ENCODE data around the gene KCNE1. TPM values are rescaled to one million over a fixed set of nuclear protein-coding genes. Genes with fewer than 3 reads are reported as not detected.
"Not testable (repeated sequence)": the region's sequence is repeated elsewhere in the genome, so short reads cannot be mapped to it uniquely, and the experiment has no call there.

KCNE1 gene
- total RNA-seq, 2 experiments from 2014 or later: not detected

DNA sequence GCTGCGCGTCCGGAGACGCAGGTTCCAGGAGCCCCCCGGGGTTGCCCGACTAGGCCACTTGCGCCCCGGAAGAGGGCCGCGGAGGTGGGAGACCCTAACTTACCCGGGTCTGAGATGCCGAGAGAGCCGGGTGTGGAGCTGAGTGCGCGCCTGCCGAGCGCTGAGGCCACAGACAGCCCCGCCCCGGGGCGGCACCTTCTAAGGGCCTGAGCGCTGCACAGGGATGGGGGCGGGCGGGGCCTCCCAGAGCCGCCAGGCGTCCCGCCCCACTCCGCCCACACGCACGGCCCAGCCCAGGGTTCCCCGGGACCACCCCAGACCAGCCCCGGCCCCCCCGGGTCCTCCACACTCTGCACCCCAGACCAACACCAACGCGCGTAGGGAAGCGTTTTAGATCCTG, 52.6 kb downstream of the KCNE1 start:
- H3K9me3 Mint-ChIP-seq; CTCF ChIA-PET; ATAC-seq; H3K4me3 Mint-ChIP-seq; POLR2A ChIA-PET; intact Hi-C loops (cut with micrococcal nuclease); H3K4me1 Mint-ChIP-seq (ENCODE audit: low read depth); H3K27me3 Mint-ChIP-seq; DNase-seq; H3K27ac Mint-ChIP-seq; H3K36me3 Mint-ChIP-seq (ENCODE audit: low read depth): not testable (repeated sequence)

DNA sequence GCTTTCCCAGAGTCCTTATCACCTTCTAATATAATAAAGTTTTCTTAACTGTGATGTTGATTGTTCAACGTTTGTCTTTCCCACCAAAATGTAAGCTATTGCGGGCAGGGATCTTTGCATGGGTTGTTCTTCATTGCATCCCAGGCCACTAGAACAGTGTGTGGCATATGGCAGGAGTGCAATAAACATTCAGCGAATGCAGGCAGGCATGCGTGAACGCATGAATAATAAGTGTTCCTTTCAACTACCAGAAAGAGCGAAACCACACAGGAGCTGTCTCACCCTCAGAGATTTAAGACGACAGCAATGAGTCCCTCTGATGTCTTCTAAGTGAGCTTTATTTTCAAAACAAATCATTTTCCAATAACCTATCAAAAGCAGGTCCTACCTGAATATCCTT, 53.7 kb downstream of the KCNE1 start:
- H3K4me3 Mint-ChIP-seq; CTCF ChIA-PET; H3K9me3 Mint-ChIP-seq; POLR2A ChIA-PET; intact Hi-C loops (cut with micrococcal nuclease); H3K27ac Mint-ChIP-seq; H3K27me3 Mint-ChIP-seq; H3K4me1 Mint-ChIP-seq (ENCODE audit: low read depth); H3K36me3 Mint-ChIP-seq (ENCODE audit: low read depth); ATAC-seq; DNase-seq: not testable (repeated sequence)

DNA sequence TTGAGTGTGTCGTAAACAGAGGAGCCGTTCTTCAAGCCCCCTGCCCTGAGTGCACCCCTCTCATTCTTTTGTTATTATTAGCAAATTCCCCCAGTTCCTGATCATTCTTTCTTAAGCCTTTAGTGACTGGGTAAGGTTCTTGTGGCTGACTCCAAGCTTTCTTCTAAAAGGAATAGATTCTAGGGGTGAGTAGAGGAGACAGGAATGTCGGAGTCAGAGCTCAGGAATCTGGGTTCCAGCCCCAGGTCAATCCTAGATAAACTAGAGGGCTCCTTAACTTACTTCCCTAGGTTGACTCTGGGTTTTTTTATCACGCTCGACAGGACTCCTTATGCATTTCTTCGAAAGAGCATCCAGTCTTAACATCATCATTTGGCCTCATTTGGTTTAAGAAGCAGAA, 55.8 kb downstream of the KCNE1 start:
- POLR2A ChIA-PET; intact Hi-C loops (cut with micrococcal nuclease); CTCF ChIA-PET; H3K27ac Mint-ChIP-seq; ATAC-seq; H3K4me3 Mint-ChIP-seq; H3K36me3 Mint-ChIP-seq (ENCODE audit: low read depth); H3K4me1 Mint-ChIP-seq (ENCODE audit: low read depth); DNase-seq; H3K9me3 Mint-ChIP-seq; H3K27me3 Mint-ChIP-seq: not testable (repeated sequence)

DNA sequence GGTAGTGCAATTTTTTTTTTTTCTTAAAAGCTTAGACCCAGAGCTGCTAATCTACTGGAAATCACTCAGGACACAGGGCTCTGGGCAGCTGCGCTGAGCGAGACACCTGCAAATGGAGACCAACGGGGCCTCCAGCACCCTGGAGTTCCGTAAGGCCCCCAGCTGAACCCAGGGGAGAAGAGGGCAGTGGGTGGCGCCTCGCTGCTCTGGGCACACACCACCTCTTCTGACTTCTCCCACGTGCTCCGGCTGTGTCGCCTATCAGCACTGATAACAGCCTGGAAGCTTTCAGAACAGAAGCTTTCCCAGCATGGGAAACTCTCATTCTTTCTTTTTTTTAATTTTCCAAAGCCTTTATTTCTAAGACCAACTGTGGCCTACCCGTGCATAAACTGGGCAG, 56.4 kb downstream of the KCNE1 start:
- H3K4me1 Mint-ChIP-seq (ENCODE audit: low read depth); intact Hi-C loops (cut with micrococcal nuclease); ATAC-seq; H3K27ac Mint-ChIP-seq; CTCF ChIA-PET; DNase-seq; H3K9me3 Mint-ChIP-seq; POLR2A ChIA-PET; H3K4me3 Mint-ChIP-seq; H3K36me3 Mint-ChIP-seq (ENCODE audit: low read depth); H3K27me3 Mint-ChIP-seq: not testable (repeated sequence)

DNA sequence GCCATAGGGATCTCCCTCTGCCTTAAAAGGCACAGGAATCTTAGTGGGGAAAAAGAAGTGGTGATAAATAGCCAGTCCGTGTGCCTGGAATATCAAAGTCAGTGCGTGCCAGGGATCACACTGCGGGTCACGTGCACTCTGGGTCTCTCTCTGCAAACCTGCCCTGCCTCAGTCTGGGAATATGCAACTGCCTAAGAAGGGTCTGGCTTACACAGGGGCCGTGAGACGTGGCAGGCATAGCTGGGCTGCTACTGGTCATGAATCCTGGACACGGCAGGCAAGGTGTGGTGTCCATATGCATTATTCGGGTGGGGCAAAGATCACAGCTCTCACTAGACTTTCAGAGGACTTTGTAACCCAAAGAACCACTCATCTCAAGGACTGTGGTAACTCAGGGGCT, 65.0 kb downstream of the KCNE1 start:
- H3K4me3 Mint-ChIP-seq; intact Hi-C loops (cut with micrococcal nuclease); CTCF ChIA-PET; DNase-seq; H3K36me3 Mint-ChIP-seq (ENCODE audit: low read depth); H3K4me1 Mint-ChIP-seq (ENCODE audit: low read depth); H3K9me3 Mint-ChIP-seq; H3K27ac Mint-ChIP-seq; ATAC-seq; H3K27me3 Mint-ChIP-seq; POLR2A ChIA-PET: not testable (repeated sequence)

DNA sequence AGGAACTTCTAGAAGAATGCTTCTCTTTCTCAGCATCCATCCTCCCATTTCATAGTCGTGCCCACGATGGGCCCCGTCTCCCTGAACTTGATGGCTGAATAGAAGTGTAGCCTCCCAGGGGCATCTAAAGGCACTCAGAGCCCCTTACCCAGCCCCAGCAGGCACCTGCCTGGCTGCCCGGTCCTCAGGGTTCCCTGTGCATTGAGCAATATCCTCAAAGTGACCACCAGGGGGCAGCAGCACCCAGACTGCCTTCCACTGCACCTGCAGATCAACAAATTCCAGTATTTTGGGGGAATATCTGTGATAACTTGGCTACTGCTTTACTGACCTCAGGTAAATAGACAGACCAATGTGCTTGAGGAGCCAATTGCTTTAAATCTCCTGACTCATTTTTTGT, 68.5 kb downstream of the KCNE1 start:
- H3K9me3 Mint-ChIP-seq; CTCF ChIA-PET; POLR2A ChIA-PET; DNase-seq; H3K36me3 Mint-ChIP-seq (ENCODE audit: low read depth); ATAC-seq; intact Hi-C loops (cut with micrococcal nuclease); H3K27me3 Mint-ChIP-seq; H3K27ac Mint-ChIP-seq; H3K4me3 Mint-ChIP-seq; H3K4me1 Mint-ChIP-seq (ENCODE audit: low read depth): not testable (repeated sequence)

DNA sequence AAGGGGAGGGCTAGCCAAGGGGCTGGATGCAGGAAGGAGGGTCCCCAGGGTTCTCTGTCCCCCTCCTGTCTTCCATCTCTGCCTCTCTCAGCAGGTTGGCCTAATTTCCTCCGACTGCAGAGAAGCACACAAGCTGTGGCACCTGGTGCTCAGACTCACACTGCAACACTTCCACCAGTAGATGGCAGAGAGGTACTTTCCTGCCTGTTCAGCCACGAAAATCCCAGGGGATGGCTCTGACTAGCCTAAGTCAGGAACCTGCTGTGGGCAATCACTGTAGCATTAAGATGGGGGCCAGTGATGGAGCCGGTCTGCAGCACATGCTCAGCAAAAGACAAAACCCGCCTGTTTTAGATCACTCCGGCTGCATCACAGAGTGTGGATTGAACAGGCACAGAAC, 82.3 kb downstream of the KCNE1 start:
- H3K27me3 Mint-ChIP-seq; H3K4me1 Mint-ChIP-seq (ENCODE audit: low read depth); H3K9me3 Mint-ChIP-seq; POLR2A ChIA-PET; H3K4me3 Mint-ChIP-seq; H3K36me3 Mint-ChIP-seq (ENCODE audit: low read depth); intact Hi-C loops (cut with micrococcal nuclease); ATAC-seq; DNase-seq; H3K27ac Mint-ChIP-seq; CTCF ChIA-PET: not testable (repeated sequence)

DNA sequence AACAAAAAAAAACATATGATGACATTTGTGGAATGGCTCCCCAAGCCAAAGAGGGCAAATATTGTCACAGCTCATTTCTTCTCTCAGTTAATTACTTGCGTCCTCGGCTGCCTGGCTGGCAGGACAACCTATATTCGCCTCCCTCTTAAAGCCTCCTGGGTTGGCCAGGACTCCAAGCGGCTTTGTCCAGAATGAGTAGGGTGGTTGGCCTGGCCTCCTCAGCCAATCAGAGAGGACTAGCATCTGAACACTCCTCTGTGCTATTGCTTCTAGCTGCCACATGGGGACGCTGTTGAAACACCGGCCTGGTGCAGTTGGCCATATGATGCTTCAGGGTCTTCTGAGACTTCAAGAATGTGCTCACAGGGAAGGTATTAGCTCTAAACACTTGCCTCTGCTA, 83.6 kb downstream of the KCNE1 start:
- intact Hi-C loops (cut with micrococcal nuclease): not testable (repeated sequence)

DNA sequence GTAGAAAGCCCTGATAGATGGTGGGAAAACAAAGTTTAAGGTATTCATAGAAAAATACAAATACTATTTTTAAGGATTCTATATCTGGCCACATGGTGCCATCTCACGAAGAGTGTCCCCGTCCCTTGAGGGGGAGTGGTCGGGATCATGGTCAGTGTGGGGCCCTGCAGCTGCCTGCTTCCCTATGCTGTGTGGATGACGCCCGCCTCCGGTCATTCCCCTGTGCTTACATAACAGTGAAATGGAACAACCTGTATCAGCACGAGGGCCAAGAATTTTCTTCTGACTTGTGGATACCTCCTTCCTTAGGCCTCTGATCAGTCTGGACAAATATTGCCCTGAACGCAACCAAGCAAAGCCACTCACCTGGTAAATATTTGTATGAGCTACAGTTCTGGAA, 84.7 kb downstream of the KCNE1 start:
- H3K4me3 Mint-ChIP-seq; intact Hi-C loops (cut with micrococcal nuclease); H3K4me1 Mint-ChIP-seq (ENCODE audit: low read depth); H3K27me3 Mint-ChIP-seq; CTCF ChIA-PET; H3K9me3 Mint-ChIP-seq; H3K27ac Mint-ChIP-seq; H3K36me3 Mint-ChIP-seq (ENCODE audit: low read depth); ATAC-seq; POLR2A ChIA-PET; DNase-seq: not testable (repeated sequence)

More for the DNA sequence above, 83.6 kb downstream of the KCNE1 start:
- CTCF ChIA-PET; ATAC-seq; H3K36me3 Mint-ChIP-seq (ENCODE audit: low read depth); H3K4me3 Mint-ChIP-seq; H3K27me3 Mint-ChIP-seq; H3K27ac Mint-ChIP-seq; H3K4me1 Mint-ChIP-seq (ENCODE audit: low read depth); H3K9me3 Mint-ChIP-seq; DNase-seq; POLR2A ChIA-PET: not testable (repeated sequence)

DNA sequence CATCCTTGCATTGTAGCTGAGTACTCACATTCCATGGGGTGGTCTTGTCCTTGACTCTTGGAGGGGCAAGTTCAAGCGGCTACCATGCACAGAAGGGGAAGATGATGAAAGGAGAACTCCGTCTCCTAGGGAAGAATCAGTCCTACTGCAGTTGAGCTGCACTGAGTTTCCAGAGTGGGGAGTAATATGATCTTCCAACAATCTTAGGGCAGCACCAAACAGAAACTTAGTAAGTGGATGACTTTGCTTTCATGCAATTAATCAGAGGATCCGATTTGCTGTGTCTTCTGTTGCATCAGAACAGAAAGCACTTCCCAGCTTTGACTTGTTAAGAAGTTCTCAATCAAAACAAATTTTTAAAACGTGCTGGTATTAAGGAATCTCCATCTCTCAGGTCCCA, 88.2 kb downstream of the KCNE1 start, which contains the start of gene SMIM34:
Gene SMIM34, minus strand, starts transcription at position 147 of the 400 bp plus-strand sequence. Its CDS starts 112 bp downstream, at position 35.
- ATAC-seq; intact Hi-C loops (cut with micrococcal nuclease); H3K36me3 Mint-ChIP-seq (ENCODE audit: low read depth); H3K4me3 Mint-ChIP-seq; H3K27me3 Mint-ChIP-seq; H3K27ac Mint-ChIP-seq; CTCF ChIA-PET; H3K4me1 Mint-ChIP-seq (ENCODE audit: low read depth); POLR2A ChIA-PET; H3K9me3 Mint-ChIP-seq; DNase-seq: not testable (repeated sequence)

DNA sequence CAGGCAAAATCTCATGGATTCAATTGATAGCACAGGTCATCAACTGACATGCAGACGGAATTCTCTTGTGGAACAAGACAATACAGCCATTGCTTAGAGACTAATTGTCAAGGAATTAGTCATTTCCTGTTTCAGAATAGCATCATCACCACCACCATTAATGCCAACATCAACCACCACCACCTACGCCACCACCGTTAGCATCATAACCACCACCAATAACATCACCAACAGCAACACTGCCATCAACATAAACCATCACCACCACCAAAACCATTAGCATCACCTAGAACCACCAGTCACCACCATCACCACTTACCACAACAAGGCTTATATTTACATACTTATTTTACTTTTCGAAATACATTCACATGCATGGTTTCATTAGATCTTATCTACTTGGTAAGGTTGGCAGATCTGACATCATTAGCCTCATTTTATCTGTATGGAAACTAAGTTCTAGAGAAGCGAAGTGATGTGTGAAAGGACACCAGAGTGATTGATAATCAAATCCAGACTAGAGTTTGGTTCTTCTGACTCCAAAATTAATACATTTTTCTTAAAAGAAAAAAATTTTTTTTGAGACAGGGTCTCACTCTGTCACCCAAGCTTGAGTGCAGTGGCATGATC, 94.4 kb downstream of the KCNE1 start:
- CTCF ChIA-PET; H3K9me3 Mint-ChIP-seq; POLR2A ChIA-PET; H3K27me3 Mint-ChIP-seq; H3K4me1 Mint-ChIP-seq (ENCODE audit: low read depth); intact Hi-C loops (cut with micrococcal nuclease); H3K4me3 Mint-ChIP-seq; H3K27ac Mint-ChIP-seq; H3K36me3 Mint-ChIP-seq (ENCODE audit: low read depth); DNase-seq: not testable (repeated sequence)
- ATAC-seq: peak; percentile 82

DNA sequence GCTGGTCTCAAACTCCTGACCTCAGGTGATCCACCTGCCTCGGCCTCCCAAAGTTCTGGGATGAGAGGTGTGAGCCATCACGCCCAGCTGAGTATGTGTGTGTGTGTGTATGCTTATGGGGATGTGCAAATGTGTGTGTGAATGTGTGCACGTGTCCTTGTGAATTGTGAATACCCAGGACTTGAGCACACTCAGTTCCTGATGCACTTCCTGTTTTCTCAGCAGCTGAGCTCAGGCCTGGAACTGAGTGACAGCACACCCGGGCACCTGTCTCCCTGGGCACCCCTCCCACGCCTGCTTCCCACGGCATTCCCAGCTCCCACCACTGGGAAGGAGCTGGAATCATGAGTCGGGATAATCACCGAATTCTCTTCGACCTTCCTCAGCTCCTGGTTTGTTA, 104.7 kb downstream of the KCNE1 start:
- H3K36me3 Mint-ChIP-seq (ENCODE audit: low read depth); H3K27me3 Mint-ChIP-seq; H3K4me1 Mint-ChIP-seq (ENCODE audit: low read depth); POLR2A ChIA-PET; H3K9me3 Mint-ChIP-seq; CTCF ChIA-PET; H3K27ac Mint-ChIP-seq; DNase-seq; ATAC-seq; H3K4me3 Mint-ChIP-seq; intact Hi-C loops (cut with micrococcal nuclease): not testable (repeated sequence)

DNA sequence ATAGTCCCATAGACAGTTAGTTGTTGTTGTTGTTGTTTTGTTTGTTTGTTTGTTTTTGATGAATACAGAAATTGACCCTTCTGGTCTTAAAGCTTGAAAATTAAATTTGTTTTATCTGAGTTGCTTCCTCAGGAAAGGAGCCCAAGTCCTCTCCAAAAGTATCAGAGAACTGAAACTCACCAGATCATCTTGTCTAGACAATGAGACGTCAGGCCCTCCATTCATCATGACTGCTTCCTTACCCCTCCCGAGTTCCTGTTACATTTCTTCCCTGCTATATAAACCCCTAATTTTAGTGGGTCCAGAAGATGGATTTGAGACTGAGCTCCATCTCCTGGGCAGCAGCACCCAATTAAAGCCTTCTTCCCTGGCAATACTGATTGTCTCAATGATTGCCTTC, 105.3 kb downstream of the KCNE1 start:
- DNase-seq; POLR2A ChIA-PET; H3K27ac Mint-ChIP-seq; H3K4me3 Mint-ChIP-seq; H3K36me3 Mint-ChIP-seq (ENCODE audit: low read depth); H3K4me1 Mint-ChIP-seq (ENCODE audit: low read depth); H3K9me3 Mint-ChIP-seq; intact Hi-C loops (cut with micrococcal nuclease); CTCF ChIA-PET; H3K27me3 Mint-ChIP-seq; ATAC-seq: not testable (repeated sequence)

All from activated CD8-positive, alpha-beta T cell treated with anti-CD3 and anti-CD28 coated beads for 36 hours (primary cell).